Panc1 (cell line): ENCODE results near the gene MAPKAP1. TPM values are rescaled to one million over a fixed set of nuclear protein-coding genes. Genes with fewer than 3 reads are reported as not detected.
"Not testable (repeated sequence)": the region's sequence is repeated elsewhere in the genome, so short reads cannot be mapped to it uniquely, and the experiment has no call there.

ENCODE experiments used
- ATAC-seq: fragments of 200-7000 bp; cut with Tn5 transposase; 2 replicates; pipeline ENCODE4 v1.9.1; 2020; ENCODE audit warnings: mild to moderate bottlenecking, moderate library complexity
- BruUV-seq: library from RNA; stranded (reverse); fragments of 400-500 nt; replicated peaks from 2 replicates; lab custom pipeline; 2021; lab: Mats Ljungman, UMichigan
- CTCF ChIA-PET: fragments of 300-600 bp; sonication (Branson Sonifier 250); formaldehyde crosslinking; loops from one replicate; lab custom pipeline; 2022; ENCODE audit warnings: antibody characterized with exemption; lab: Charles Lee
- POLR2A ChIA-PET: fragments of 300-600 bp; sonication (Branson Sonifier 250); formaldehyde crosslinking; loops from one replicate; lab custom pipeline; 2022; ENCODE audit warnings: antibody characterized with exemption; lab: Charles Lee
- DNase-seq: peaks from one replicate; pipeline ENCODE4 v3.0.0-alpha.2; 2010; ENCODE audit warnings: low read depth, low spot score
- H3K27ac ChIP-seq: 2 replicates; pipeline ENCODE4 v1.5.1; 2011; ENCODE audit warnings: mild to moderate bottlenecking, low read length, inconsistent platforms
- H3K27me3 ChIP-seq: fragments of 200-500 bp; sonication (Bioruptor generic); 2 replicates; pipeline ENCODE4 v1.6.0; 2014; ENCODE audit warnings: low read length, inconsistent platforms; ENCODE audit not compliant: control insufficient read depth, insufficient read depth
- H3K36me3 ChIP-seq: fragments of 200-500 bp; sonication (Bioruptor generic); 2 replicates; pipeline ENCODE4 v1.5.1; 2014; ENCODE audit warnings: inconsistent platforms, mild to moderate bottlenecking, low read length, moderate library complexity; ENCODE audit not compliant: control insufficient read depth, insufficient read depth
- H3K4me1 ChIP-seq: 2 replicates; pipeline ENCODE4 v1.5.1; 2011; ENCODE audit warnings: inconsistent platforms, mild to moderate bottlenecking, low read length, moderate library complexity; ENCODE audit not compliant: control insufficient read depth, insufficient read depth
- H3K4me3 ChIP-seq, 2 experiments: 2 replicates each; pipeline ENCODE4 v1.5.1; 2011 to 2012; ENCODE audit warnings: low read depth in 2 of 2, low read length in 2 of 2, mild to moderate bottlenecking in 2 of 2, inconsistent platforms in 1 of 2, moderate library complexity in 1 of 2
- H3K9me3 ChIP-seq: fragments of 200-500 bp; sonication (Bioruptor generic); 2 replicates; pipeline ENCODE4 v1.5.1; 2014; ENCODE audit warnings: low read depth, mild to moderate bottlenecking, inconsistent platforms, low read length, moderate library complexity; ENCODE audit not compliant: control insufficient read depth, insufficient read depth
- POLR2AphosphoS5 ChIP-seq: IDR thresholded peaks from 2 replicates; pipeline ENCODE4 v1.6.1; 2012; ENCODE audit warnings: mild to moderate bottlenecking, low read depth, low read length, moderate library complexity
- SIN3A ChIP-seq: IDR thresholded peaks from 2 replicates; pipeline ENCODE4 v1.6.1; 2012; ENCODE audit warnings: low read depth, mild to moderate bottlenecking, low read length, moderate library complexity, borderline replicate concordance; ENCODE audit not compliant: insufficient read depth
- TCF7L2 ChIP-seq: IDR thresholded peaks from 2 replicates; pipeline ENCODE4 v1.6.1; 2011; ENCODE audit warnings: mild to moderate bottlenecking, low read depth, low read length, inconsistent platforms
- in situ Hi-C: cut with HindIII; loops from 2 replicates; pipeline ENCODE4 v1.10.0; 2016; ENCODE audit warnings: low sequenced_read_pairs, low pct_unique_long_range_greater_than_20kb
- intact Hi-C: fragments of 100-400 bp; cut with micrococcal nuclease; formaldehyde crosslinking; loops from one replicate; pipeline ENCODE4 v1.10.0; 2022; ENCODE audit not compliant: unreplicated experiment
- total RNA-seq: library from RNA; stranded (reverse); gene quantifications from one replicate; pipeline ENCODE4 v1.2.1, GENCODE V29; 2021; ENCODE audit not compliant: unreplicated experiment
- TF ChIP-seq, protein P1 (sequence below): fragments of 450-650 bp; IDR thresholded peaks from 2 replicates; pipeline ENCODE4 v1.5.1; 2017; ENCODE audit warnings: mild to moderate bottlenecking
- TF ChIP-seq, protein P2 (sequence below), 2 experiments: IDR thresholded peaks; 2 replicates each; pipeline ENCODE4 v1.6.1; 2011 to 2012; ENCODE audit warnings: low read depth in 2 of 2, control low read depth in 1 of 2, low read length in 1 of 2, mild to moderate bottlenecking in 1 of 2, moderate library complexity in 1 of 2; ENCODE audit not compliant: insufficient read depth in 1 of 2

MAPKAP1 gene
- total RNA-seq, 1 experiment from 2014 or later, result 72.7 TPM

DNA sequence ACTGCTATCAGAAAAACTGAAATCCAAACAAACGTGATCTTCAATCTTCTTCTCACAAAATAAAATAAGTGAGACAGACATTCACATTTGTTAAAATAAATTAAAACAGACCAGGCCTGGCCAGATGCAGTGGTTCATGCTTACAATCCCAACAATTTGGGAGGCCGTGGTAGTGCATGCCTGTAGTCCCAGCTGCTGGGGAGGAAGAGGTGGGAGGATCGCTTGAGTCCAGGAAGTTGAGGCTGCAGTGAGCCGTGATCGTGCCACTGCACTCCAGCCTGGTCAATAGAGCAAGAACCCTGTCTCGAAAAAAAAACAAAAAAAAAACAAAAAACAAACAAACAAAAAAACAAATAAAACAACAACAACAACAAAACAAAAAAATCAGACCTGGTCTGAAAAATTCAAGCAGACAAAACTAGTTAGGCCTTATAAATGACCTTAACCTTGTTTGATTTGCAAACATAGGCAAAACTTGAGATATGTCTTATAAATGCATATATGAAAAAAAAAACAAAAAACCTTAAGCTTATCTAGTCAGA lies 10.8 kb downstream of the MAPKAP1 start:
- Histone ChIP-seq H3K4me1 (no peaks in the 10 kb centered on the region), H3K27me3 (no peaks in the 10 kb centered on the region), H3K36me3 (no peaks in the 10 kb centered on the region), H3K27ac (no peak overlapping the region), H3K9me3 (no peaks in the 10 kb centered on the region), H3K4me3 (no peak overlapping the region)
- ATAC-seq (no peak), DNase-seq (no peak)
- ChIA-PET POLR2A (interaction anchor here (0.7 kb wide), 1 partner anchor 47 kb away, joined by 3 read pairs; no protein-coding TSS in a partner anchor), CTCF (no interaction called here)
- TF ChIP-seq TCF7L2 (no peak), SIN3A (no peak)
- BruUV-seq, result no TSS peak
- intact Hi-C loops (no loop called here), in situ Hi-C loops (no loop called here)

DNA sequence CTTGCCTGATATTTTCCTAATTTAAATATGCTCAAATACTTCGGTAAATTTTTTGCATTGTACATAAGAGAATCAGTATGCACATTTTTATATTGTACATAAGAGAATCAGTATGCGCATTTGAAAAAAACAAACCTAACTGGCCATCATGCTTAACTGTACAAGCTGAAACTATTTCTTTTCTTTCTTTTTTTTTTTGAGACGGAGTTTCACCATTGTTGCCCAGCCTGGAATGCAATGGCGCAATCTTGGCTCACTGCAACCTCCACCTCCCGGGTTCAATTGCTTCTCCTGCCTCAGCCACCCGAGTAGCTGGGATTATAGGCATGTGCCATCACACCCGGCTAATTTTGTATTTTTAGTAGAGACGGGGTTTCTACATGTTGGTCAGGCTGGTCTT lies 11.5 kb downstream of the MAPKAP1 start:
- DNase-seq, ATAC-seq, H3K4me1 ChIP-seq, BruUV-seq, H3K4me3 ChIP-seq, CTCF ChIA-PET, H3K27ac ChIP-seq, H3K9me3 ChIP-seq, H3K27me3 ChIP-seq, in situ Hi-C loops, POLR2A ChIA-PET, intact Hi-C loops, H3K36me3 ChIP-seq: not testable (repeated sequence)

DNA sequence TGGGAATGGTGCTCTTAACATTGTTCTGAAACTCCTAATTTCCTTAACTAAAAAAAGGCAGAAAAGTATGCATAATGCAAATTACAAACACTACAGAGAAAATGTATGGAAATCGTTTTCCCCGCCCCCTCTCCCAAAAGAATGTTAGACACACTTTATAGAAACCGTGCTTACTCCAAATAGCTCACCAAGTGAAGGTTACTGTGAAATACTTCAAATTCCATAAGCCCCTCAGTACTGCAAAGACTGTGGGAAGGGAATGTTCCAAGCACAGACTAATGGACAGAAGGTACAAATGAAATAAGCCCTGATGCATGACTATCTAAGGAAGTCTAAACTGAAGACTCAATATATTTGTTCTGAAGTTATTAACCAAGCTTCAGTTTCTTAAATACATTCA lies 12.5 kb downstream of the MAPKAP1 start:
- no TSS peak for BruUV-seq
- Histone ChIP-seq H3K4me1 (no peaks in the 10 kb centered on the region), H3K9me3 (no peaks in the 10 kb centered on the region), H3K36me3 (no peaks in the 10 kb centered on the region), H3K27ac (no peak overlapping the region), H3K4me3 (no peak overlapping the region), H3K27me3 (no peaks in the 10 kb centered on the region)
- DNase-seq (no peak), ATAC-seq (no peak)
- intact Hi-C loops (no loop called here), in situ Hi-C loops (no loop called here)
- POLR2A ChIA-PET, result no interaction called here
- TF ChIP-seq TCF7L2 (no peak), POLR2AphosphoS5 (no peak), SIN3A (no peak)
- TF ChIP-seq, protein P1, sequence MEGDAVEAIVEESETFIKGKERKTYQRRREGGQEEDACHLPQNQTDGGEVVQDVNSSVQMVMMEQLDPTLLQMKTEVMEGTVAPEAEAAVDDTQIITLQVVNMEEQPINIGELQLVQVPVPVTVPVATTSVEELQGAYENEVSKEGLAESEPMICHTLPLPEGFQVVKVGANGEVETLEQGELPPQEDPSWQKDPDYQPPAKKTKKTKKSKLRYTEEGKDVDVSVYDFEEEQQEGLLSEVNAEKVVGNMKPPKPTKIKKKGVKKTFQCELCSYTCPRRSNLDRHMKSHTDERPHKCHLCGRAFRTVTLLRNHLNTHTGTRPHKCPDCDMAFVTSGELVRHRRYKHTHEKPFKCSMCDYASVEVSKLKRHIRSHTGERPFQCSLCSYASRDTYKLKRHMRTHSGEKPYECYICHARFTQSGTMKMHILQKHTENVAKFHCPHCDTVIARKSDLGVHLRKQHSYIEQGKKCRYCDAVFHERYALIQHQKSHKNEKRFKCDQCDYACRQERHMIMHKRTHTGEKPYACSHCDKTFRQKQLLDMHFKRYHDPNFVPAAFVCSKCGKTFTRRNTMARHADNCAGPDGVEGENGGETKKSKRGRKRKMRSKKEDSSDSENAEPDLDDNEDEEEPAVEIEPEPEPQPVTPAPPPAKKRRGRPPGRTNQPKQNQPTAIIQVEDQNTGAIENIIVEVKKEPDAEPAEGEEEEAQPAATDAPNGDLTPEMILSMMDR, result no peak
- TF ChIP-seq, protein P2, sequence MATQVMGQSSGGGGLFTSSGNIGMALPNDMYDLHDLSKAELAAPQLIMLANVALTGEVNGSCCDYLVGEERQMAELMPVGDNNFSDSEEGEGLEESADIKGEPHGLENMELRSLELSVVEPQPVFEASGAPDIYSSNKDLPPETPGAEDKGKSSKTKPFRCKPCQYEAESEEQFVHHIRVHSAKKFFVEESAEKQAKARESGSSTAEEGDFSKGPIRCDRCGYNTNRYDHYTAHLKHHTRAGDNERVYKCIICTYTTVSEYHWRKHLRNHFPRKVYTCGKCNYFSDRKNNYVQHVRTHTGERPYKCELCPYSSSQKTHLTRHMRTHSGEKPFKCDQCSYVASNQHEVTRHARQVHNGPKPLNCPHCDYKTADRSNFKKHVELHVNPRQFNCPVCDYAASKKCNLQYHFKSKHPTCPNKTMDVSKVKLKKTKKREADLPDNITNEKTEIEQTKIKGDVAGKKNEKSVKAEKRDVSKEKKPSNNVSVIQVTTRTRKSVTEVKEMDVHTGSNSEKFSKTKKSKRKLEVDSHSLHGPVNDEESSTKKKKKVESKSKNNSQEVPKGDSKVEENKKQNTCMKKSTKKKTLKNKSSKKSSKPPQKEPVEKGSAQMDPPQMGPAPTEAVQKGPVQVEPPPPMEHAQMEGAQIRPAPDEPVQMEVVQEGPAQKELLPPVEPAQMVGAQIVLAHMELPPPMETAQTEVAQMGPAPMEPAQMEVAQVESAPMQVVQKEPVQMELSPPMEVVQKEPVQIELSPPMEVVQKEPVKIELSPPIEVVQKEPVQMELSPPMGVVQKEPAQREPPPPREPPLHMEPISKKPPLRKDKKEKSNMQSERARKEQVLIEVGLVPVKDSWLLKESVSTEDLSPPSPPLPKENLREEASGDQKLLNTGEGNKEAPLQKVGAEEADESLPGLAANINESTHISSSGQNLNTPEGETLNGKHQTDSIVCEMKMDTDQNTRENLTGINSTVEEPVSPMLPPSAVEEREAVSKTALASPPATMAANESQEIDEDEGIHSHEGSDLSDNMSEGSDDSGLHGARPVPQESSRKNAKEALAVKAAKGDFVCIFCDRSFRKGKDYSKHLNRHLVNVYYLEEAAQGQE (IDR thresholded peaks at IDR 0.05; ENCODE audit: insufficient read depth in 1 of 2, low read depth in 2 of 2, low read length in 1 of 2), result no peak
- CTCF ChIA-PET, result no interaction called here

DNA sequence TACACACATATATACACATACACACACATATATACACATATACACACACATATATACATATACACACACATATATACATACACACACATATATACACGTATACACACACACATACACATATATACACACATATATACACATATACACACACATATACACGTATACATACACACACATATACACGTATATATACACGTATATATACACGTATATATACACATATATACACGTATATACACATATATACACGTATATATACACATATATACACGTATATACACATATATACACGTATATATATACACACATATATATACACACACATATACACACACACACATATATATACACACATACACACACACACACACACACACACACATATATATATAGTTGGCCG lies 13.5 kb downstream of the MAPKAP1 start:
- H3K36me3 ChIP-seq, result not testable (repeated sequence)

More for the DNA sequence above, 13.5 kb downstream of the MAPKAP1 start:
- intact Hi-C loops, BruUV-seq, H3K9me3 ChIP-seq, ATAC-seq, in situ Hi-C loops, H3K27ac ChIP-seq, H3K4me1 ChIP-seq, H3K4me3 ChIP-seq, CTCF ChIA-PET, DNase-seq, POLR2A ChIA-PET, H3K27me3 ChIP-seq: not testable (repeated sequence)
